HG02678 (cell line): ENCODE measurements around the gene SLC12A1.
"Not testable (repeated sequence)": the region's sequence is repeated elsewhere in the genome, so short reads cannot be mapped to it uniquely, and the experiment has no call there.

Experiments
- ATAC-seq: cut with Tn5 transposase; IDR thresholded peaks from one replicate; pipeline ENCODE4 v1.9.1; 2021; ENCODE audit warnings: mild to moderate bottlenecking, moderate library complexity; ENCODE audit not compliant: unreplicated experiment

Gene SLC12A1

GRCh38 chr15:48306639-48307038 is 100.5 kb downstream of the SLC12A1 start:
- no peak for ATAC-seq

GRCh38 chr15:48307586-48307985 is 101.5 kb downstream of the SLC12A1 start:
- no peak for ATAC-seq

DNA sequence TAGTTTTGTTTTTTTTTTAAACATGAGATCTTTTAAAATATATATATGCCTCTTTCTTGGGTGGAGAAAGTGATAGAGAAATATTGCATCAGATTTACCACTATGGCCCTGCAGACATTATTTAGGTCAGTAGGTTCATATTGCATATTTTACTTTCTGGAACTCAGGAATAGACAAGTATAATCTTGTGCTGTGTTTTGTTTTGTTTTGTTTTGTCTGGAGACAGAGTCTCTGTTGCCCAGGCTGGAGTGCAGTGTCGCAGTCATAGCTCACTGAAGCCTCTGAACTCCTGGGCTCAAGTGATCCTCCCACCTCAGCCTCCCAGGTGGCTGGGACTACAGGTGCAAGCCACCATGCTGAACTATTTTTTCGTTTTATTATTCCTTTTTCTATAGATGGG is 103.6 kb downstream of the SLC12A1 start:
- ATAC-seq: no peak

- ATAC-seq: no peak
These were observed 107.1 kb downstream of the SLC12A1 start for GRCh38 chr15:48313216-48313615.

DNA sequence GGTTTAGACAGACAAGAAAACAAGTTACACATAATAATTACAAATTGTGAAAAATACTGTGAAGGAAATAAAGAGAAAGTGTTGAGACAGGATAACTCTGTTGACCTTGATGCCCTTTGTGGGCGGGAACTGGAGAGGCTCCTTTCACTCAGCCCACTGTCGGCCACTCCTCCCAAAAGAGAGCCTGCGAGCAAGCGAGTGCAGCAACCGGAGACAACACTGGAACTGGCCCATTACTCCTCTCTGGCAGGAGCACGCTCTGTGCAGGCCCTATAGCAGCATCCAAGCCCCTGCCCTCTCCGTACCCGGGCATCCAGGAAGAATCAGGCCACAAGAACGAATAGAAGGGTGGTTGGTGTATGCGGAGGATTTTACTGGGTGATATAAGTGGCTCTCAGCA is 108.9 kb downstream of the SLC12A1 start:
- no peak for ATAC-seq

DNA sequence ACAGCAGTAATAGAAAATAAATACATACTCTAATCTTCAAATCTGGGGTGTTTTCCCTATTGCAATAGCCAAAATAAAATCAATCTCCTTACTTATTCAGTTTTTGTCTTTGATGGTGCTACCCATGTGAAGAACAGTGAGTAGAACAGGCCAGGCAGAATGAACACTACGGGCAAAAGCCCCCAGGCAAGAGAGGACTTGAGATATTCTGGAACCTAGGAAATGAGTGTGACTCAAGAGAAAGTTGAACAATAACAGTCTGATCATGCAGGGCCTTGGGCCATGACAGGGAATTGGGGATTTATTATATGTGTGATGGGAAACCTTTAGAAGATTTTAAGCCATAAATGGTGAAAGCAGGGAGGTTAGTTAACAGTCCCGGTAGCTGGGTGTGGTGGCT is 111.1 kb downstream of the SLC12A1 start:
- ATAC-seq: no peak

- no peak for ATAC-seq
These were observed 112.0 kb downstream of the SLC12A1 start for GRCh38 chr15:48318131-48318530.

DNA sequence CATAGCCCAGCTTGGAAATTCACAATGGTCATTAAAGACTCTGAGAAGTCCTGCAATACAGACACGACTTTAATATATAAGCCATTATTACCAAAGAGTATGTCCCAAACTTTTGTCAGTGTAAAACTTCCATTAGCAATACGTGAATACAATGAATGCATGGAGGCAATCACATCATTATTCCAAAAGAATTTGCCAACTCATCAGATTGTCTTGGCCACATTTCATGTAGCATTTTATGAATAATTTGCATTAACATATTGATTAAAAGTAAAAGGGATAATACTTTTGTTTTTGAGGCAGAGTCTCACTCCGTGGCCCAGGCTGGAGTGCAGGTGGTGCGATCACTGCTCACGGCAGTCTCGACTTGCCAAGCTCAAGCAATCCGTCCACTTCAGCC is 117.2 kb downstream of the SLC12A1 start:
- ATAC-seq: no peak

DNA sequence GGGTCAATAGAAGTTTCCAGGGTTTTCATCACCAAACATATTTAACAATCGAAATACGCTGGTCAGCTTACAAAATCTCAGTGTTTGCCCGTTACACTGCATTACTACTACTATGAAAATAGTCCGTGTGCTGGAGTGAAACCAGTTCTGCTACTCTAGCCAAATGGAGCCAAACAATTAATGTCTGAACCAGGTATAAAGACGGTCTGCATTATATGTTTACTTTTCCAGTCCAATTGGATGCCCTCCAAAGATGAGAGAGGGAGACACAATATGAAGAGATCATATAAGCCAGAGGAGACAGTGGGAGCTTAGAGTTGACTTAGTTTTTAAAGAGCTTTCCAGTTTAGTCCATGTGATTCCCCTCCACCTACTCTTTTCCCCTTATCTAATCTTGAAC is 118.8 kb downstream of the SLC12A1 start:
- no peak for ATAC-seq

DNA sequence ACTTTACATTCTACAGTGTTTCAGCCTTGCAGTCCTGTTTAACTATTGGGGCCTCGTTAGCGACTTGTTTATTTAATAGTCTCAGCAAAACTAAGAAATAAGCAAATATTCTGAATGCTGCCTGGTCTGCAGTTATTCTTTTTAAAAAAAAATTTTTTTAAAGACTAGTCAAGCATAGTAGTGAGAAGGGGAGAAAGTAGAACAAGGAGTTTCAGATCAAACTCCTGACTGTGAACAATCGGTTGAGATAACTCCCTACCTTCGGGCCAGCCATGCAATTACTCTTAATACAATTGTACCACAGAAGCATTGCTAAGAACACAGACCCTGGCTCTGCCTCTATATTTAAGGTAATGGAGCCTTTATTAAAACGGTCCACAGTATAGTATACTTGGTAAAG is 119.3 kb downstream of the SLC12A1 start:
- no peak for ATAC-seq

DNA sequence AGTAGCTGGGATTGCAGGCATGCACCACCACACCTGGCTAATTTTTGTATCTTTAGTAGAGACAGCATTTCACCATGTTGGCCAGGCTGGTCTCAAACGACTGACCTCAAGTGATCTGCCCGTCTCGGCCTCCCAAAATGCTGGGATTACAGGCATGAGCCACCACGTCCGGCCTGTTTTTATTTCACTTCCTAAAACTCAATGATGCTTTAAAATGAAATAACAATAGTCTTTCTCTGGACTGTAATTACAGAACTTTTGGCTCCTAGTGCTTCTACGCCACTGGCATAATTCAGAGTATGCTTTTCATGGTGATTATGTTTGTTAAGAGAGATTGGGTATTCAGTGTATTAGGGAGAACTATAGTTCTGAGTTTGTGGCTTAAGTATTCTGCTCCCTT is 120.1 kb downstream of the SLC12A1 start:
- ATAC-seq: not testable (repeated sequence)

- no peak for ATAC-seq
These were observed 124.1 kb downstream of the SLC12A1 start for GRCh38 chr15:48330105-48330785.

GRCh38 chr15:48330855-48331795 is 125.0 kb downstream of the SLC12A1 start, which contains the start of gene DUT:
DUT (plus strand) TSS chr15:48331429; CDS start chr15:48331516, 87 bp downstream.
- ATAC-seq: peak; percentile 85

DNA sequence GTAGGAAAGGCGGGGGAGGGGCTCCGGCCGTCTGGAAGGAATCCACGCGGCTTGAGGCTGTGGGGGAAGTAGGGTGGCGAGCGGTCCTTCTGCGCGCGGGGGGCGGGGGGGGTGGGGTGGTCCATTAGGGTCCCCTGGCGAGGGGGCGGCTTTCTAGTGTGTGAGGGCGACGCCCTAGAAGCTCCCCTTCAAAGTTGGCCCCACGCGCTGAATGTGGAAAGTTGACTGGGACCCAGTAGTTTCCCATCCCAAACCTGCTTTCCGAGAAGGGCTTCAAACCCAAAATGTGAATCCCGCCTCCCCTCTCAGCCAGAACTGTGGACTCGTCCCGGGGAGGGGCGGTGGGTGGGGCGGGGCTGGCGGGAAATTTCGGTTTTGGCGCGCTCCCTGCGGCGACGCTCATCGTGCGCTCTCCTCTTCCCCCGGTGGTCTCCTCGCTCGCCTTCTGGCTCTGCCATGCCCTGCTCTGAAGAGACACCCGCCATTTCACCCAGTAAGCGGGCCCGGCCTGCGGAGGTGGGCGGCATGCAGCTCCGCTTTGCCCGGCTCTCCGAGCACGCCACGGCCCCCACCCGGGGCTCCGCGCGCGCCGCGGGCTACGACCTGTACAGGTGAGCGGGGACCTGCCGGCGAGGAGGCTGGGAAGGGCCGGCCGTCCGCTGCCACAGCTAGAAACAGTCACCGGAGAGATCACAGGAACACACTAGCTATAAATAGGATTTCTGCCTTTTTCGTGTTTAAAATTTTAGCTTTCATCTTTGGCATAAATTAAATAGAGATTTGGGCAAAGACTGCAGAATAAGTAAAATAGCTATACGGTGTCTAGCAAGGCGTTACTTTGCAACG is 125.9 kb downstream of the SLC12A1 start:
- ATAC-seq: peak; percentile 49

DNA sequence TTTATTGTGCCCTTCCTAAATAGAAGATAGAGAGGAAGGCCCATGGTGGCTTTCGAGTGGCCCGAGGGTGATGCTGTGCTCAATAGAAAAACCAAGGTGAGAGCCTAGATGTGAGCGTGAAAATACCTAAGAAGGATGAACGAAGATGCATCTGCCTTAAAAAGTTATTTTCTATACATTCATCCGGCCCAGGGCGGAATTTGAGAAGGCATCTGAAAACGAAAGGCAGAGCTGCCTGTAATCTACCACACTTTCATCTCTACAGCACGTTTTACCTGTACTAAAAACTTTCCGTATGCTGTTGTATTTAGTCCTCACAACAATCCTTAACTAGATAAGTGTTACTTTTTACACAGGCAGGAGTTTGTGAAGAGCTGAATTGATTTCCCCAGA is 126.5 kb downstream of the SLC12A1 start:
- no peak for ATAC-seq

DNA sequence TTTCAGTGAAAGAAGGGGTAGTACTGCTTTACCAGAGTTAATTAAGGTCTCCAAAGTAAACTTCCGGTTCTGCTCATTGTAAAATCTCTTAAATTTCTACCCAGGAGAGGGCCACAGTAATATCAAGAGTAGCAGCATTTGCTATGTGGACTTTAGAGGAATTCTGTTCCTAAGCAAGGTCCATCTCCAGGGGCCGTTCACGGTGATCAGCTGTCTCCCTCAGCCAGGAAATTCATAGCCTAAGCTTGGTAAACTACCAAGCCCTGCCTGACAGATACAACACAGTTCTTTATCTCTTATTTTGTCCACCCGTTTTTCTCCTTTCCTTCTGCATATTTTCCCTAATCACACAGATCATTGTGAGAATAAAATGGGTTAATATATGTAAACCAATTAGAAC is 127.4 kb downstream of the SLC12A1 start:
- ATAC-seq: no peak

DNA sequence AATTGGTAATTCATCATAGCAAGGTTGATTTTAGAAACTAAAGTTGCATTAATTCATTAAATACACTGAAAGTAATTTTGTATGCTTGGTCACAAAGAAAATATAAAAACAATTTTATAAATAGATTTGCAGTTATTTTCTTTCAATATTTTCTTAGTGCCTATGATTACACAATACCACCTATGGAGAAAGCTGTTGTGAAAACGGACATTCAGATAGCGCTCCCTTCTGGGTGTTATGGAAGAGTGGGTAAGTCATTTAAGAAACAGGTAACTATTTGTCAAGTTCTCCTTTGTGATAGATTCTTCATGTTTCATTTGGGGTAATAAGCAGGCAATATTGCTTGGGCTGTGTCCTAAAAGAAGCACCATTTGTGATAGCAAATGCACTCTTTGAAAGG is 128.2 kb downstream of the SLC12A1 start:
- no peak for ATAC-seq

DNA sequence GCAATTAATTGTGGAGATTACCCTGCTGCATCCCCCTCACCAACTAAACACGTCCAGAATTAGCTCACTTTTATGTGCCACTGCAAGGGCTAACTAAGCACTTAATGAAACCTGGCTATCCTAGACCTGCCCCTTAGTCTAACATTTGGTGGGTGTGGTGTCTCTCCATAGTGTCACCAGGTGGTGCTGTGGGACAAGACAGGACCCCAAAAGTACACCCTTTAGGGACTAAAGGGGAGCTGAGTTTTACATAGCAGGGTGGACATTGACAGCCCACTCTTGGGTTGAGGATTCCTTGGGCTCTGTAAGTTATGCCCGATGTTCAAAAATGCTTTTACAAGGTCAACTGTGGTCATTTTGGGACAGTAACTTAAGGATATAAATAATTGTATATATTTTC is 130.8 kb downstream of the SLC12A1 start:
- ATAC-seq: no peak

DNA sequence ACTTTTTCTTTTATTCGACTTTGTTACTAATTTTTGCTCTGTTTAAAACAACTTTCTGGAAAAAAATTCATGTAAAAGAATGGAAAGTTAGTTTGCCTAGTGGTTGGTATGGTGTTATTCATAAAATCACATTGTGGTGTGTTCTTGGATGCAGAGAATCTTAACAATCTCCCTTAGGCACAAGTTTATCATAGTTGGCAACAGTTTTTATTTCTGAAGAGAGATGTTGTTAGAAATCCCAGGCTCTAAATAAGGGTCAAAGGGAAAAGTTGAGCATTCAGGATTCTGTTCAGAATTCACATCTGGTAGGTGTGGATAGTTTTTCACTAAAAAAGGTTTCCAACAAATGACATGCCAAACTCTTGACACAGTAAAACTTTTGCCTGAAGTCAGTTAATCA is 131.5 kb downstream of the SLC12A1 start:
- ATAC-seq: no peak

- no peak for ATAC-seq
These were observed 134.0 kb downstream of the SLC12A1 start for GRCh38 chr15:48340111-48340510.

- ATAC-seq: no peak
These were observed 137.8 kb downstream of the SLC12A1 start for GRCh38 chr15:48343865-48344264.
